Dermis blood vessel endothelial cell (primary cell): ENCODE results near the gene RBM3. TPM values are rescaled to one million over a fixed set of nuclear protein-coding genes. Genes with fewer than 3 reads are reported as not detected.
"Not testable (repeated sequence)": the region's sequence is repeated elsewhere in the genome, so short reads cannot be mapped to it uniquely, and the experiment has no call there.

Experiments used
- DNase-seq: peaks from one replicate; pipeline ENCODE4 v3.0.0; 2010
- total RNA-seq: library from RNA; depleted of rRNA; stranded (reverse); fragments of >200 nt; gene quantifications from 2 replicates; pipeline ENCODE4 v1.2.3, GENCODE V29; 2014

RBM3 gene
- total RNA-seq: 121 and 148 TPM in 2 replicates

DNA sequence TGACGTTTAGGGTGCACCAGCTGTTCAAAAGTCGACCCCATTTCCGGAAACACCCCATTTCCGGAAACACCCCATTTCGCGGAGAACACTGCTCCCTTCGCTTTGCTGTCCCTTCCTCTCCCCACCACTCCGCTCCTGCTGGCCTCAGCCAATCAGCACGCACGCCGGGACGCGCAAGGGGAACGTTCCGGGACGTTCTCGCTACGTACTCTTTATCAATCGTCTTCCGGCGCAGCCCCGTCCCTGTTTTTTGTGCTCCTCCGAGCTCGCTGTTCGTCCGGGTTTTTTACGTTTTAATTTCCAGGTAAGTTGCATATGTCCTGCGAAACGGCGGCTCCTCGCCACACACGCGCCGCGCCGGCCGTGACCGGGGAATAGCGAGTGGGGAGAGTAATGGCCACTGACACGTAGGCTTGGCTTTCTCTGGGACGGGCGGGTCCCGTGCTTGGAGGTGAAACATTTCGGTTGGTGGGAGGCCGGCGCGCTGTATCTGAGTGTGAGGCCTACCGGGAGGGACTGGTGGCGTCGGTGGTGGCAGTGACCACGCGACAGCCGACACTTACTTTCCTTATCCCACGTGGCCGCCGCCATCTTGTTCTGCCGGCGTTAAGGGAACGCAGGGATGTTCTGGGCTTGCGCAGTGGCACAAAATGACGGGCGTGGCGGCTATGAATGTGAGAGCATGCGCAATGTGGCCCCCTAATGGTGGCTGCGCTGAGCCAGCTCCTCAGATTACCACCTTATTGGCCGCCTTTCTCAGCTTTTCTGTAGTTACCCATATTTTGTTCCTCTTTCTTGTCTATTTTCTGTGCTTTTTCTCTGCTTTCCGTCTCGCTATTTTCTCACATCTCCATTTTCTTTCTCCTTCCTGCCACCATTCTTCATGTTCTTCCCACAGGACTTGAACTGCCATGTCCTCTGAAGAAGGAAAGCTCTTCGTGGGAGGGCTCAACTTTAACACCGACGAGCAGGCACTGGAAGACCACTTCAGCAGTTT lies at the start of gene RBM3:
RBM3 (plus strand) TSS at position 215 of the 997 bp plus-strand sequence; CDS start at position 912, 697 bp downstream.
- peak; percentile 92 for DNase-seq

DNA sequence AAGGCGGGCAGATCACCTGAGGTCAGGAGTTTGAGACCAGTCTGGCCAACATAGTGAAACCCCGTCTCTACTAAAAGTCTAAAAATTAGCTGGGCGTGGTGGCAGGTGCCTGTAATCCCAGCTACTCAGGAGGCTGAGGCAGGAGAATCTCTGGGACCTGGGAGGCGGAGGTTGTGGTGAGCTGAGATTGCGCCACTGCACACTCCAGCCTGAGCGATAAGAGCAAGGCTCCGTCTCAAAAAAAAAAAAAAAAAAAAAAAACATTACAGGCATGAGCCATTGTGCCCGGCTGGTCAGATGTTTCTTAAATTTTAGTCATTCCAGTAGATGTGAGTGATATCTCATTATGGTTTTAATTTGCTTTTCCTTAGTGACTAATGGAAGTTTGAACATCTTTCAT lies 48.4 kb upstream of the RBM3 start:
- not testable (repeated sequence) for DNase-seq

DNA sequence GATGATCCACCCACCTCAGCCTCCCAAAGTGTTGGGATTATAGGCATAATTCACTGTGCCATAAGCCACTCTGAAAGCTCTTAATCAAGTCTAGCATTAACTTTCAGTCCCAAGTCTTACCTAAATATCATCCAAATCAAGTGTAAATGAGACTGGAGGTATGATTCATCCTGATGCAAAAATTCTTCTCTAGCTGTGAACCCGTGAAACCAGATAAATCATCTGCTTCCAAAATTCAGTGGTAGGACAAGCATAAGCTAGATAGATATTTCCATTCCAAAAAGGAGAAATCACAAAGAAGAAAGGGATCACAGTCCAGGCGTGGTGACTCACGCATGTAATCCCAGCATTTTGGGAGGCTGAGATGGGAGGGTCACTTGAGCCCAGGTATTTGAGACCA lies 43.5 kb upstream of the RBM3 start:
- no peak for DNase-seq

DNA sequence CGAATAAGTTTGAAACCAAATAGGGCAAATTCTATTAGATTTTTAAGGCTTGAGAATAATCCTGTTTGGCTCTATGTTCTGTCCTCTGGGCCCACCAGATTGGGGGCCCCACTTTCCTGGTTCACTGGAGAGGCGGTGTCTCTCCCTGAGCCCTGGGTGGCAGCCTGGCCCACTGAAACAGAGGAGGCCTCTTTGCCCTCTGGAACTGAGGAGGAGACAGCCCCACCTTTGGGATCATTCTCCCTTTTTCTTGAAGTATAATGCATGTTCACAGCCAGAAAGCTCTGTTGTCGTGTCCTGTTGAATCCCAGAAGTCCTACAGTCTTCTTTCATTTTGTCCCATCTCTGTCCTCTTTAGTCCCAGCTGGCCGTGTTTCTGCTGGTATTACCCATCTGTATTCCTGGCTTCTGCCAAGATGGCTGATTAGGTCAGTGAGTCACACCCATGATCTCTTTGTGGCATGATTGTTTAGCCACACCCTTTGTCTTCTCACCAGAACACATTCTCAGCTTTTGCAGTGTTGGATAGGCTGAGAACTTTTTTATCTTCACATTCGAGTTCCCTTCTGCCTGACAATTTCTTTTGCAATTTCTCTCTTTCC lies 42.8 kb upstream of the RBM3 start:
- peak; percentile 28 for DNase-seq

DNA sequence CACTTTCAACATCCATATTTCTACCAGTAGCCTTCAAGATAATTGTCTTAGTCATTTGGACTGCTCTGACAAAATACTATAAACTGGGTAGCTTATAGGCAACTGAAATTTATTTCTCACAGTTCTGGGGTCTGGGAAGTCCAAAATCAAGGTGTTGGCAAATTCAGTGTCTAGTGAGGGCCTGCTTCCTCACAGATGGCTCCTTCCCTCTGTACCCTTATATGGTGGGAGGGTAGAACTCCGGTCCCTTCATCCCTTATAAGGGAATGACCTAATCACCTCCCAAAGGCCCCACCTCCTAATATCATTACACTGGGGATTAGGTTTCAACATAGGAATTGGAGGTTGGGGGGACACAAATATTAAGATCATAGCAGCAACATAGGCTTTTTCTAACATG lies 42.1 kb upstream of the RBM3 start:
- DNase-seq: no peak

DNA sequence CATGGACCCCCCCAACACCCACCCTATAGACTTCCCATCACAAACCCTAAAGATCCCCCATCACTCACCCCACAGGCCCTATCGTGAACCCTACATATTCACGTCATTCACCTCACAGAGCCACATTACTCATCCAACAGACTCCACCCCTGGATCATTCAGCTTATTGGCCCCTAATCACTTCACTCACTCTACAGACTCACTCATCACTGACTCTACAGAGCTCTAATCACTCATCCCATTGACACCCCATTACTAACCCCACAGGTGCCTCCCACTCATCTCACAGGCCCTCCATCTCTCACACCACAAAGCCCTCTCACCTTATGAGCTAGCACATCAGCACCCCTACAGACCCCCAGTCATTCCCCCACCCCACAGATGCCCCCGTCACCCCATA lies 41.1 kb upstream of the RBM3 start:
- no peak for DNase-seq

DNA sequence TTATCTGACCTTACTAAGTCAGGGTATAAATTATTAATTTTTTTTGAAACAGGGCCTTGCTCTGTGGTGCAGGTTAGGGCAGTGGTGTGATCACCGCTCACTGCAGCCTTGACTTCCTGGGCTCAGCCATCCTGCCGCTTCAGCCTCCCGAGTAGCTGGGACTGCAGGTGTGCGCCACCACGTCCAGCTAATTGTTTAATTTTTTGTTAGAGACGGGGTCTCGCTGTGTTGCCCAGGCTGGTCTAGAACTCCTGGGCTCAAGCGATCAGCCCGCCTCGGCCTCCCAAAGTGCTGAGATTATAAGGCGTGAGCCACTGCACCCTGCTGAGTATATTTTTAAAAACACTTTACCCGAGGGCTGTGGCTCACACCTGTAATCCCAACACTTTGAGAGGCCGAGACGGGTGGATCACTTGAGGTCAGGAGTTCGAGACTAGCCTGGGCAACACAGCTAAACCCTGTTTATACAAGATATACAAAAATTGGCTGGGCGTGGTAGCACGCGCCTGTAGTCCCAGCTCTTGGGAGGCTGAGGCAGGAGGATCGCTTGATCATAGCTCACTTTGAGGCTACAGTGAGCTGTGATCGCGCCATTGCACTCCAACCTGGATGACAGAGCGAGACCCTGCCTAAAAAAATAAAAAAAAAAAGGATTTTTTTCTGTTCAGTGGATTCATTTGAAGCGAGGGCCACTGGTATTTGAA lies 35.5 kb upstream of the RBM3 start:
- no peak for DNase-seq

DNA sequence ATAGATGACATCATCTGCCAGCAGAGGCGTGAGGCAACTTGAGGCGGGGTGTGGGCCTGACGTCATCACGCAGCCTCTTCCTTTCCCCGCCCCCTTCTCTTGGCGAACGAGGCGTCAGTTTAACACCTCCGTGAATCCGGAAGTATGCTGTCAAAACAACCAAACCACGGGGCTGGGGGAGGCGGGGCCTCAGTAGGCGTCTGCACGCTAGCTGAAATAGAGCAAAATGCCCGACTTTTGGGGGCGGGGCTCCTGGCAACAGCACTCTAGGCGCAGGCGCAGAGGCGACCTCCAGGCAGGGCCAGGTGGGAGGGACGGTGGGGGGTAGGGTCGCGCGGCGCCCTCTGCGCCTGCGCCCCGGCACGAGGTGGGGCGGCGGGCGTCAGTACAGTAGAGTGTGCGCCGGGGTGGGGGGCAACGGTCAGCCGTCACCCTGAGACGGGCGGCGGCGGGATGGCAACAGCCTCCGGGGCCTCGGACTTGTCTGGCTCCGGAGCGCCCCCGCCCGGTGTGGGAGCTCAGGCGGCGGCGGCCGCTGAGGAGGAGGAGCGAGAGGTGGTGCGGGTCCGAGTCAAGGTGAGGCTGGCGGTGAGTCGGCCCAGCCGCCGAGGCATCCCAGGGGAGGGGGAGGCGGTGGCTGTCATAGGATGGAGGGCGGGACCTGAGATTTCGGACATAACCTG lies 34.8 kb upstream of the RBM3 start, which contains the start of gene TBC1D25:
TBC1D25 (plus strand) TSS at position 370 of the 683 bp plus-strand sequence; CDS start at position 454, 84 bp downstream.
- peak; percentile 97 for DNase-seq

DNA sequence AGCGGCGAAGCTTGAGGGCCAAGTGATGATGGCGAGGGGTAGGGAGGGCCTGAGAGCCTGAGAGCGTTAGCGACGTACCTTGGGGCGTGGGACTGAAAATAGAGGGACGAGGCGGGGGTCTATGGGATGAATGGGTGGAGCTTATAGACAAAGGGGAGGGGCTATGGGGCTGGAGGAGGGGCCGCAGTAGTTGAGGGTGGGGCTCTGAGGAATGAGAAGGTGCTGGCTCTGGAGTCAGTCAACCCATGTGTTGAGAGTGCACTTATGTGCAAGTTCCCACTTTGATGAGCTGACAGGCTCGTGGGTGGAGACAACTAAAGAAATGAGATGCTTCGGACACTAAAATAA lies 34.3 kb upstream of the RBM3 start:
- peak; percentile 56 for DNase-seq

DNA sequence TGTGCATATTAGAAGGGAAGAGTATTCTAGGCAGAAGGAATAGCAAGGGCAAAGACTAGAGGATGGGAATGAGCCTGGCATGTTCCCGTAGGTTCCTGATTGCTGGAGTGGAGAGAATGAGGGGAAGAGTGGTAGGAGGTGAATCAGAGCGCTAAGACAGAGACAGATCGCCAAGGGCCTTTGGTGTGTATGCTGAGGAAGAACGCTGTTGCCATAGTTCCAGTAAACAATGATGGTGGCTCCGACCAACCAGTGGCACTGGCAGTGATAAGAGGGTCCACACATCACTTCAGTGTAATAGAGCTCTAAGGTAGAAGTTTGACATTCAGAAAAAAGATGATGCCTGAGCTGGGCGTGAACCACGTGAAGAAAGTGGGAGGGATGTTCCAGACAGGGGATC lies 33.8 kb upstream of the RBM3 start:
- DNase-seq: no peak

DNA sequence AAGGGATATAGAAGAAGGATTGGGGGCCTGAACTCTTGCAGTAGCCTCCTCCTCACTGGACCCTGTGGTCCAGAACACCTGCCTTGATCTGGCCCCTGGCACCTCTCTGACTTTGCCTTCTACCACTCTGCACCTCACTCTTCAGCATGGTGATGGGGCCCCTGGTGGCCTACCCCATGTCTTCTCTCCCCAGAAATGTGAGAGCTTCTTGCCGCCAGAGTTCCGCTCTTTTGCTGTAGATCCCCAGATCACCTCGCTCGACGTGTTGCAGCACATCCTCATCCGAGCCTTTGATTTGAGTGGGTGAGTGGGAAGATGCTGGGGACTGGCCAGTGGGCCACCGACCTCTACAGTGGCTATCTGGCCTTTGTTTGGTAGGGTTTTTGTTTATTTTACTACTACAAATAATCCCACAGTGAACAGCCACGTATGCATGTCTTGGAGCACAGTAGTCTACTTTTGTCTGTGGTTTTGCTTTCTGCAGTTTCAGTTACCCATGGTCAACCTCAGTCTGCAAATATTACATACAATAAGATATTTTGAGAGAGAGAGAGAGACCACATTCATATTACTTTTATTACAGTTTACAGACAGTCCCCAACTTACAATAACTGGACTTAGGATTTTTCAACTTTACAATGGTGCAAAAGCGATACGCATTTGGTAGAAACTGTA lies 33.0 kb upstream of the RBM3 start:
- no peak for DNase-seq

DNA sequence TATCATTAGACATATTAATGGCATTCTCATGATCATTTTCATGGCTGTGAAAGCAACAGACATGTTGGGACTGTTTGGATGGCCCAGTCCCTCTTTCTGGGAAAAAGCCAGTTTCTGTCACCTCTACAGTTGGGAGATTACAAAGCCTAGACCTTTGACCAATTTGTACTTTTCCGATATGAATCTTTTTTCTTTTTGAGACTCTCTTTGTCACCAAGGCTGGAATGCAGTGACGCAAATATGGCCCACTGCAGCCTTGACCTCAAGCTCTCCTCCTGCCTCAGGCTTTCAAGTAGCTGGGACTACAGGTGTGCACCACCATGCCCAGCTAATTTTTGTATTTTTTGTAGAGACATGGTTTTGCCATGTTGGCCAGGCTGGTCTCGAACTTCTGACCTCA lies 25.4 kb upstream of the RBM3 start:
- no peak for DNase-seq

DNA sequence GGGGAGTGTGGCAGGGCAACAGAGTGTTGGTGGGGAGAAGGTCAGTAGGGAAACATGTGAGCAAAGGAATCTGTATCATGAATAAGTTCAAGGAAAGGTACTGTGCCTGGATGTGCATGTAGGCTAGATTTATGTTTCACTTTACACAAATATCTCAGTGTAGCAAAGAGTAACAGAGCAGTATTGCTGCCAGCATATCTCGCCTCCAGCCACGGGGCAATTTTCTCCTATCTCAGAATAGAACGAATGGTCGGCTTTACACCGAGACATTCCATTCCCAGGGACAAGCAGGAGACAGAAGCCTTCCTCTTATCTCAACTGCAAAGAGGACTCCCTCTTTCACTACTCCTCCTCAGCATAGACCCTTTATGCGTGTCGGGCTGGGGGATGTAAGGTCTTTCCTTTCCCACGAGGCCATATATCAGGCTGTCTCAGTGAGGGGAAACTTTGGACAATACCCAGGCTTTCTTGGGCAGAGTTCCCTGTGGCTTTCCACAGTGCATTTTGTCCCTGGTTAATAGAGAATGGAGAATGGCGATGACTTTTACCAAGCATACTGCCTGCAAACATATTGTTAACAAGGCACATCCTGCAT lies 18.5 kb upstream of the RBM3 start:
- DNase-seq: not testable (repeated sequence)

DNA sequence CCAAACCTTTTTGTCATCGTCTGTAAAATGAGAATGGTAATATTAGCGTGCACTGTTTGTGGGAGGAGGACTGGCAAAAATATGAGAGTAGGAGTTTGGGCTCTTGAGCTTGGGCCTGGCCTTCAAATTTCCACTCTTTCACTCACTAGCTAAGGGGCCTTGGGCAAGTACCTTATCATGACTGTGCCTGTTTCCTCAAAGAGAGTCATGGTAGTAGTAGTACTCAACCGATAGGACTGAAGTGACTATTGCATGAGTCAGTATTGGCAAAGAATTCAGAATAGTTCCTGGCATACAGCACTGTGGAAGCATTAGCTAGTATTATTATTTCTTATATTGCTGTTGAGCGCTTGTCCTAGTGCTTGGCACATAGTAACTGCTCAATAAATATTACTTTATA lies 16.0 kb upstream of the RBM3 start:
- DNase-seq: peak; percentile 72

DNA sequence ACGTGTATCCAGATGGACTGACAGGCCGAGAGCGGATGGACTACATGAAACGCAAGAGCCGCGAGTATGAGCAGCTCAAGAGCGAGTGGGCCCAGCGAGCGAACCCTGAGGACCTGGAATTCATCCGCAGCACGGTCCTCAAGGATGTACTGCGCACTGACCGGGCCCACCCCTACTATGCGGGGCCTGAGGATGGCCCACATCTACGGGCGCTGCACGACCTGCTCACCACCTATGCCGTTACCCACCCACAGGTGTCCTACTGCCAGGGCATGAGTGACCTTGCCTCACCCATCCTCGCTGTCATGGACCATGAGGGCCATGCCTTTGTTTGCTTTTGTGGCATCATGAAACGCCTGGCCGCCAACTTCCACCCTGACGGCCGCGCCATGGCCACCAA lies 14.6 kb upstream of the RBM3 start:
- no peak for DNase-seq

DNA sequence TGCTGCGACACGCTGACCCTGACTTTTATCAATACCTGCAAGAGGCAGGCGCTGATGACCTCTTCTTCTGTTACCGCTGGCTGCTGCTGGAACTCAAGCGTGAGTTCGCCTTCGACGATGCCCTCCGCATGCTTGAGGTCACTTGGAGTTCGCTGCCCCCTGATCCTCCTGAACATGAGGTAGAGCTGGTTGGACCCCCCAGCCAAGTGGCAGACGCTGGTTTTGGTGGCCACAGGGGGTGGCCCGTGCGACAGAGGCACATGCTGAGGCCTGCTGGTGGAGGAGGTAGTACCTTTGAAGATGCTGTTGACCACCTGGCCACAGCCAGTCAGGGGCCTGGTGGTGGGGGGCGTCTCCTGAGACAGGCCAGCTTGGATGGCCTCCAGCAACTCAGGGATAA lies 14.2 kb upstream of the RBM3 start:
- no peak for DNase-seq

DNA sequence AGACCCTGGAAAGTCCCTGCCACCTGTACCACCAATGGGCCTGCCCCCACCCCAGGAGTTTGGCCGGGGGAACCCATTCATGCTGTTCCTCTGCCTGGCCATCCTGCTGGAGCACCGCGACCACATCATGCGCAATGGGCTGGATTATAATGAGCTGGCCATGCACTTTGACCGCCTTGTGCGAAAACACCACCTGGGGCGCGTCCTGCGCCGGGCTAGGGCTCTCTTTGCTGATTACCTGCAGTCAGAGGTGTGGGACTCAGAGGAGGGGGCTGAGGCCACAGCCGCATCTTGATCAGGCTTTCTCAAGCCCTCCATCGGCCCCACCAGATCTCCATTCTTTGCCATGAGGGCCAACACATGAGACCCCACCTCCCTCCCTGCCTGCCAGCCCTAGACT lies 13.6 kb upstream of the RBM3 start:
- no peak for DNase-seq

DNA sequence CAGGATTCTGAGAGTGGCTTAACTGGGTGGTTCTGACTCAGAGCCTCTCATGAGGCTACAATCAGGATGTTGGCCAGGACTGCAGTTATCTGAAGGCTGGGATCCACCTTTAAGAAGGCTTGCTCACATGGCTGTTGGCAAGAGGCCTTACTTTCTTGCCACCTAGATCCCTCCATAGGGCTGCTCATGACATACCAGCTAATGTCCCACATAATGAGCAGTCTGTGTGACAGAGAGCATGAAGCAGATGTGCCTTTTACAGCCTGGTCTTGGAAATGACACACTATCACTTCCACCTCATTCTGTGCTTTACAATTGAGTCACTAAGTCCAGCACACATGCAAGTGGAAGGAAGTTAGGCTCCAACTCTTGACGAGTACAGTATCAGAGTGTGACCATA lies 4.3 kb upstream of the RBM3 start:
- peak; percentile 82 for DNase-seq

DNA sequence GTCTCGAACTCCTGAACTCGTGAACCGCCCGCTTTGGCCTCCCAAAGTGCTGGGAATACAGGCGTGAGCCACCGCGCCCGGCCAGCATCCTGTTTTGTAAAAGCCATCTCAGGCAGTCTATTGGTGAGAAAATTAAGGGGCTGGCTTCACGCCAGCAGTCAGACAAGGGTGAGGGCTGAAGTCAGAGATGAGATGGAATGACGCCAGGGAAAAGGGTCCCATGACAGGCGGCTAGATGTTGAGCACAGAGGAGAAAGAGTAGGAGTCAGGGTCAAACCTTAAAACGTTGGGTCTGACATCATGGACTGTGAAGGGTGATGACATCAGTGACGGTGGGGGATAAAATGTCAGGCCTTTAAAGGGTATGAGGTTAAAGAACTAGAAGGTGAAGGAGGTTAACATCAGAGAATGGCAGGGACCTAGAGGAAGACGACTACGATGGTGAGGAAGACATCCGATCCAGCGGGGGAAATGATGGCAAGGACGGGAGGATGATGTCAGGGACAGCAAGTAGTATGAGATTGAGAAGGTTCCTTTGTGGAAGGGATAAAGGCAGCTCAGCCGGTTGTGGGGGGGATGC lies 504 bp upstream of the RBM3 start:
- DNase-seq: peak; percentile 87

DNA sequence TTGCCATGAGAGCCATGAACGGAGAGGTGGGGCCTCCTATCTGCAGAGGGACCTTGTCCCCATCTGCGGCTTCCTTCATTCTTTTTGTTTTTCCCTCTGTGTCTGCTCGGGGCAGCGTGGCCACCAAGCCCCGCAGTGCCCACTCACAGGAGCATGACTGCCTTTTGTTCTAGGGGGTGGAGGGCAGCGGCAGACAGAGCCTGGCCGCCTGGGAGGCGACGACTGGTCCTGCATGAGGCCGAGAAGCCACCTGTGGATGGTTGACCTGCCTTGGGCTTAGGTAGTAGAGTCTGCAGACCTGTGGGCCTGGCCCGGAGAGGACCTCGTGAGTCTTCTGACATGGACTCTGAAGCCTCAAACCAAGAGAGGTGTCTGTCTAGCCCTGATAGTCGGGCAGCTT lies 1.4 kb downstream of the RBM3 start:
- DNase-seq: no peak

DNA sequence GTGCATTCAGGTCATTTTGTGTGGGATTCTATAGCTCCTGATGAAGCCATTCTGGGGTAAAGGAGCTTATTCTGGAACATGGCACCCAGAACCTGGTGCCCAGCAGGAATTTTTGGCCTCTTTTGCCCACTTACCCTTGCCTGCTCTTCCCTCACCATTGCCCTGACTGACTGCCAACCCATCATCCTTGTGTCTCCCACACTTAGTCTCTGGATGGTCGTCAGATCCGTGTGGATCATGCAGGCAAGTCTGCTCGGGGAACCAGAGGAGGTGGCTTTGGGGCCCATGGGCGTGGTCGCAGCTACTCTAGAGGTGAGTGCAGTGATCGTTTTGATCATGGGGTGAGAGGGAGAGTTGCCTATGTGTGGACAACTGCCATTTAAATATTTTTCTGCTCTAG lies 1.8 kb downstream of the RBM3 start:
- no peak for DNase-seq
